ENCODE measurements around the gene TMEM53. TPM values are rescaled to one million over a fixed set of nuclear protein-coding genes. Genes with fewer than 3 reads are reported as not detected.

TMEM53 gene
- polyA plus RNA-seq, 1 donor: 5.9 TPM

- no peak for DNase-seq (ENCODE audit: low read depth)
These were observed 26.4 kb downstream of the TMEM53 start for GRCh38 chr1:44647896-44648295.

GRCh38 chr1:44646261-44647110, 27.8 kb downstream of the TMEM53 start:
- no peak for DNase-seq (ENCODE audit: low read depth)

GRCh38 chr1:44645476-44646244, 28.6 kb downstream of the TMEM53 start:
- DNase-seq (ENCODE audit: low read depth): no peak

- no peak for DNase-seq (ENCODE audit: low read depth)
These were observed 29.5 kb downstream of the TMEM53 start for GRCh38 chr1:44644806-44645205.

GRCh38 chr1:44643721-44644334, 30.5 kb downstream of the TMEM53 start:
- no peak for DNase-seq (ENCODE audit: low read depth)

GRCh38 chr1:44642925-44643324, 31.4 kb downstream of the TMEM53 start:
- no peak for DNase-seq (ENCODE audit: low read depth)

GRCh38 chr1:44642255-44642654, 32.0 kb downstream of the TMEM53 start:
- DNase-seq (ENCODE audit: low read depth): no peak

GRCh38 chr1:44641126-44642102, 32.9 kb downstream of the TMEM53 start:
- no peak for DNase-seq (ENCODE audit: low read depth)

- no peak for DNase-seq (ENCODE audit: low read depth)
These were observed 34.0 kb downstream of the TMEM53 start for GRCh38 chr1:44640200-44640853.

GRCh38 chr1:44637702-44638411, 36.4 kb downstream of the TMEM53 start:
- DNase-seq (ENCODE audit: low read depth): no peak

GRCh38 chr1:44636688-44637598, 37.3 kb downstream of the TMEM53 start:
- DNase-seq (ENCODE audit: low read depth): no peak

GRCh38 chr1:44636083-44636687, 38.1 kb downstream of the TMEM53 start:
- no peak for DNase-seq (ENCODE audit: low read depth)

GRCh38 chr1:44635439-44635838, 38.8 kb downstream of the TMEM53 start:
- DNase-seq (ENCODE audit: low read depth): no peak

- no peak for DNase-seq (ENCODE audit: low read depth)
These were observed 39.6 kb downstream of the TMEM53 start for GRCh38 chr1:44634606-44635189.

GRCh38 chr1:44632598-44632997, 41.7 kb downstream of the TMEM53 start:
- no peak for DNase-seq (ENCODE audit: low read depth)

- DNase-seq (ENCODE audit: low read depth): peak; percentile 59
These were observed 42.4 kb downstream of the TMEM53 start for GRCh38 chr1:44631647-44632539.

GRCh38 chr1:44631333-44631646, 43.0 kb downstream of the TMEM53 start:
- no peak for DNase-seq (ENCODE audit: low read depth)

Measured in forelimb muscle (tissue), 1 donor.